Activated T-cell treated with anti-CD3 and anti-CD28 coated beads, Interleukin-2, amount 50 U/mL, for 72 hours (primary cell): ENCODE results near the gene TMEM51. TPM values are rescaled to one million over a fixed set of nuclear protein-coding genes. Genes with fewer than 3 reads are reported as not detected.

Experiments
- total RNA-seq, 2 donors: library from RNA; stranded (reverse); gene quantifications; one replicate each; pipeline ENCODE4 v1.2.3, GENCODE V29; 2022

TMEM51 gene
- total RNA-seq, 2 donors from 2014 or later, result not detected

Other genes with a start within 250 kb of the TMEM51 start
- gene FHAD1, start 93.5 kb downstream of the TMEM51 start, total RNA-seq, result under 1 TPM in 1 of 2 donors, not detected in 1; 0.49 TPM